ENCODE results near the gene NCR1. TPM values are rescaled to one million over a fixed set of nuclear protein-coding genes. Genes with fewer than 3 reads are reported as not detected.

The NCR1 gene
- total and polyA plus RNA-seq, 4 donors: 0.30 to 2.5 (median 1.1) TPM

- Histone ChIP-seq H3K27ac (ENCODE audit: low read depth in 1 of 2, low read length in 1 of 2) (no peak overlapping the region), H3K4me1 (ENCODE audit: control insufficient read depth in 5 of 5, insufficient read depth in 5 of 5, low read length in 5 of 5) (no peaks in the 10 kb centered on the region), H3K36me3 (ENCODE audit: control insufficient read depth in 4 of 4, insufficient read depth in 4 of 4, low read length in 4 of 4) (no peaks in the 10 kb centered on the region), H3K9ac (ENCODE audit: insufficient read depth in 1 of 2, low read length in 2 of 2) (no peak overlapping the region), H3K9me3 (ENCODE audit: control insufficient read depth in 4 of 4, insufficient read depth in 3 of 4, low read length in 3 of 4) (peaks cover 0 to 2% (median 0%) of the 10 kb centered on the region in 4 donors), H3K4me3 (no peak overlapping the region), H3K27me3 (ENCODE audit: control insufficient read depth in 3 of 3, insufficient read depth in 3 of 3, low read length in 2 of 3) (no peaks in the 10 kb centered on the region)
- no peak for ATAC-seq (ENCODE audit: insufficient read depth, low FRiP score)
- 55 to 58% methylated on average over 7 of the region's 7 CpGs for WGBS, 2 donors
- TF ChIP-seq CTCF (IDR thresholded peaks at IDR 0.05; ENCODE audit: control extremely low read depth, extremely low read depth): no peak
- DNase-seq: no peak
These were observed 23.2 kb upstream of the NCR1 start for GRCh38 chr19:54882758-54883157.

GRCh38 chr19:54883228-54883627 lies 22.7 kb upstream of the NCR1 start:
- Histone ChIP-seq H3K9me3 (ENCODE audit: control insufficient read depth in 4 of 4, insufficient read depth in 3 of 4, low read length in 3 of 4) (peaks cover 0 to 2% (median 0%) of the 10 kb centered on the region in 4 donors), H3K4me1 (ENCODE audit: control insufficient read depth in 5 of 5, insufficient read depth in 5 of 5, low read length in 5 of 5) (no peaks in the 10 kb centered on the region), H3K27me3 (ENCODE audit: control insufficient read depth in 3 of 3, insufficient read depth in 3 of 3, low read length in 2 of 3) (no peaks in the 10 kb centered on the region), H3K9ac (ENCODE audit: insufficient read depth in 1 of 2, low read length in 2 of 2) (no peak overlapping the region), H3K27ac (ENCODE audit: low read depth in 1 of 2, low read length in 1 of 2) (no peak overlapping the region), H3K36me3 (ENCODE audit: control insufficient read depth in 4 of 4, insufficient read depth in 4 of 4, low read length in 4 of 4) (no peaks in the 10 kb centered on the region), H3K4me3 (no peak overlapping the region)
- TF ChIP-seq CTCF (IDR thresholded peaks at IDR 0.05; ENCODE audit: control extremely low read depth, extremely low read depth): no peak
- ATAC-seq (ENCODE audit: insufficient read depth, low FRiP score) (no peak), DNase-seq (no peak)
- WGBS, 2 donors: 74 to 85% methylated on average over 9 of the region's 9 CpGs

GRCh38 chr19:54888239-54888638 lies 17.7 kb upstream of the NCR1 start:
- ATAC-seq (ENCODE audit: insufficient read depth, low FRiP score): no peak
- H3K27ac ChIP-seq (ENCODE audit: low read depth in 1 of 2, low read length in 1 of 2): no peak overlapping the region
- no peaks in the 10 kb centered on the region for H3K4me1 ChIP-seq (ENCODE audit: control insufficient read depth in 5 of 5, insufficient read depth in 5 of 5, low read length in 5 of 5)
- no peaks in the 10 kb centered on the region for H3K36me3 ChIP-seq (ENCODE audit: control insufficient read depth in 4 of 4, insufficient read depth in 4 of 4, low read length in 4 of 4)
- no peak for TF ChIP-seq CTCF (IDR thresholded peaks at IDR 0.05; ENCODE audit: control extremely low read depth, extremely low read depth)
- H3K4me3 ChIP-seq: no peak overlapping the region
- WGBS, 2 donors: 90 to 94% methylated on average over 10 of the region's 10 CpGs
- H3K9me3 ChIP-seq (ENCODE audit: control insufficient read depth in 4 of 4, insufficient read depth in 3 of 4, low read length in 3 of 4): peaks cover 0 to 3% (median 0%) of the 10 kb centered on the region in 4 donors
- H3K27me3 ChIP-seq (ENCODE audit: control insufficient read depth in 3 of 3, insufficient read depth in 3 of 3, low read length in 2 of 3): no peaks in the 10 kb centered on the region
- DNase-seq: no peak
- no peak overlapping the region for H3K9ac ChIP-seq (ENCODE audit: insufficient read depth in 1 of 2, low read length in 2 of 2)

- Histone ChIP-seq H3K9ac (ENCODE audit: insufficient read depth in 1 of 2, low read length in 2 of 2) (no peak overlapping the region), H3K27ac (ENCODE audit: low read depth in 1 of 2, low read length in 1 of 2) (no peak overlapping the region), H3K27me3 (ENCODE audit: control insufficient read depth in 3 of 3, insufficient read depth in 3 of 3, low read length in 2 of 3) (no peaks in the 10 kb centered on the region), H3K36me3 (ENCODE audit: control insufficient read depth in 4 of 4, insufficient read depth in 4 of 4, low read length in 4 of 4) (no peaks in the 10 kb centered on the region), H3K9me3 (ENCODE audit: control insufficient read depth in 4 of 4, insufficient read depth in 3 of 4, low read length in 3 of 4) (peaks cover 0 to 3% (median 0%) of the 10 kb centered on the region in 4 donors), H3K4me3 (no peak overlapping the region), H3K4me1 (ENCODE audit: control insufficient read depth in 5 of 5, insufficient read depth in 5 of 5, low read length in 5 of 5) (no peaks in the 10 kb centered on the region)
- WGBS, 2 donors: 82 to 89% methylated on average over 11 of the region's 11 CpGs
- no peak for ATAC-seq (ENCODE audit: insufficient read depth, low FRiP score)
- TF ChIP-seq CTCF (IDR thresholded peaks at IDR 0.05; ENCODE audit: control extremely low read depth, extremely low read depth): no peak
- DNase-seq: no peak
These were observed 16.4 kb upstream of the NCR1 start for GRCh38 chr19:54889566-54889965.
